Fibroblast of the conjunctiva (primary cell): ENCODE data around the gene AP1G2.

Source experiments
- DNase-seq: peaks from one replicate; pipeline ENCODE4 v3.0.0-alpha.2; 2010; ENCODE audit warnings: low read depth

AP1G2 gene

GRCh38 chr14:23518709-23519108, 48.9 kb downstream of the AP1G2 start:
- no peak for DNase-seq

GRCh38 chr14:23517650-23518326, 49.8 kb downstream of the AP1G2 start:
- DNase-seq, result no peak

- DNase-seq, result no peak
These were observed 53.0 kb downstream of the AP1G2 start for GRCh38 chr14:23514644-23514957.

- no peak for DNase-seq
These were observed 53.6 kb downstream of the AP1G2 start for GRCh38 chr14:23513818-23514643.

- no peak for DNase-seq
These were observed 54.4 kb downstream of the AP1G2 start for GRCh38 chr14:23513005-23513817.

- no peak for DNase-seq
These were observed 55.4 kb downstream of the AP1G2 start for GRCh38 chr14:23512156-23512555.
